Fibroblast of the conjunctiva (primary cell): ENCODE data around the gene SCAI.
A peak's percentile ranks its signal among the peaks of the same experiment; 100 is the strongest.
"Not testable (repeated sequence)": the region's sequence is repeated elsewhere in the genome, so short reads cannot be mapped to it uniquely, and the experiment has no call there.

ENCODE experiments used
- DNase-seq: peaks from one replicate; pipeline ENCODE4 v3.0.0-alpha.2; 2010; ENCODE audit warnings: low read depth

SCAI gene

GRCh38 chr9:125143377-125144090, at the start of gene SCAI:
TSS of gene SCAI (minus strand) at chr9:125143528. CDS start at chr9:125143437, 91 bp downstream.
- DNase-seq = peak; percentile 99

DNA sequence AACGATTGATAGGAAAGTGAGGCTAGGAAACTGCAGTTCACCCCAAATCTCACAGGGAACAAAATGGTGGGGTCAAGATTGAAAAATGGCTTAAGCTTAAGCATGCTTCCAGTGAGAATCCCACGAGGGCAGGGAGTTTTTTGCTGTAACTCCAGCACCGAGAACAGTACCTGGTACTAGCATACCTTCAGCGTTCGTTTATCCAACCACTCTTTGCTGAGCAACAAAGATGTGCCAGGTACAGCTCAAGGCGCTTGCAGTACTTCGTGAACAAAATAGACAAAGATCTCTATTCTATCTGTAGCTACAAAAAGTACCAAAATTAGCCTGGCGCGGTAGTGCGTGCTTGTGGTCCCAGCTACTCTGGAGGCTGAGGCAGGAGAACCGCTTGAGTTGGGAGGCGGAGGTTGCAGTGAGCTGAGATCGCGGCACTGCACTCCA, 47.1 kb upstream of the SCAI start:
- no peak for DNase-seq

GRCh38 chr9:125189361-125190289, 46.3 kb upstream of the SCAI start, which contains the start of gene PPP6C:
TSS of gene PPP6C (minus strand) at chr9:125189803. CDS start at chr9:125189718, 85 bp downstream.
- peak; percentile 94 for DNase-seq

DNA sequence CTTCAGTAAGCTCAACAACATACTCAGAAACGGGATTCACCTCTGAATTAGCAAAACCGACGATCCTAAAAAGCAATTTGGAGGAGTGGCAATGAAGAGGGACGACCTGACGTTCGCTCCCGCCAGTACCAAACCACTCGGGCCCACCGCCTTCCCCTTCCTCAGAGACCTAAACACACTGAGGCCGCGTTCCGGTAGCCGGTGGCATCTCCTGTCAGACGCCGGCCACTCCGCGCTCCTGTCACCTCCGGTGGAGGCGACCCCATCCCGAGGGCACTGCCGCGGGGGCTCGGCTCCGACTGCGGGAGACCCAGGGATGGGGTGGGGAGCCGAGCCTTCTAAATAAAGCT, 45.7 kb upstream of the SCAI start:
- no peak for DNase-seq

- DNase-seq = no peak
Observed at GRCh38 chr9:125183561-125183960, 40.2 kb upstream of the SCAI start.

DNA sequence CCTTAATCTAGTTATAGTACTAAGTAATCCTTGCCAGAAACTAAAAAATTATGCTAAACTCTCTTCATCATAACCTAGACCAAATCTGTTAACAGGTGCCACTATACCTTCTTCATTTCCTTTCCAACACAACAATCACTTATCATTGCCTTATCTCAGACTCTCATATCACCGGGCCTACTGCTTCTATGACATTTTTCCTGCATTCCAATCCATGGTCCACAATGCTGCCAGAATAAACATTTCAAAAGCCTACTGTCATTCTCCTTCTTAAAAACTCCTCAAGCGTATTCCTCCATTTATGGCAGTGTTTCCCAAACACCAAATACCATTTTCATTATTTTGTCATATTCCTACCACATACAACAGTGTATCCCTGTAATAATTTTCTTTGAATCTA, 39.7 kb upstream of the SCAI start:
- no peak for DNase-seq

DNA sequence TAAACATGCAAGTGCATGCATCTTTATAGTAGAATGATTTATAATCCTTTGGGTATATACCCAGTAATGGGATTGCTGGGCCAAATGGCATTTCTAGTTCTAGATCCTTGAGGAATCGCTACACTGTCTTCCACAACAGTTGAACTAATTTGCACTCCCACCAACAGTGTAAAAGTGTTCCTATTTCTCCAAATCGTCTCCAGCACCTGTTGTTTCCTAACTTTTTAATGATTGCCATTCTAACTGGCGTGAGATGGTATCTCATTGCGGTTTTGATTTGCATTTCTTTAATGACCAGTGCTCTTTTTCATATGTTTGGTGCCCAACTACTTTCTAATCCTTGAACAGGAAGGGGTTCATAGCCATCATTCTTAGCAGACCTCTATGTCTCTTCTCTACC, 38.4 kb upstream of the SCAI start:
- DNase-seq = not testable (repeated sequence)

- no peak for DNase-seq
Observed at GRCh38 chr9:125180876-125181275, 37.5 kb upstream of the SCAI start.

DNA sequence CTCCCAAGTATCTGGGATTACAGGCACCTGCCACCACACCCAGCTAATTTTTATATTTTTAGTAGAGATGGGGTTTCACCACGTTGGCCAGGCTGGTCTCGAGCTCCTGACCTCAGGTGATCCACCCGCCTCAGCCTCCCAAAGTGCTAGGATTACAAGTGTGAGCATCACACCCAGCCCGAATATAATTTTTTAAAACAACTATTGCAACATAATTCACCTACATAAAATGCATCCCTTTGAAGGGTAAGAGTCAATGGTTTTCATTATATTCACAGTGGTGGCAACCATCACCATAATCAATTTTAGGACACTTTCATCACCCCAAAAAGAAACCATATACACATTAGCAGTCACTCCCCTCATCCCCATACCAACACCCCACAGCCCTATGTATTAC, 36.4 kb upstream of the SCAI start:
- DNase-seq = not testable (repeated sequence)

DNA sequence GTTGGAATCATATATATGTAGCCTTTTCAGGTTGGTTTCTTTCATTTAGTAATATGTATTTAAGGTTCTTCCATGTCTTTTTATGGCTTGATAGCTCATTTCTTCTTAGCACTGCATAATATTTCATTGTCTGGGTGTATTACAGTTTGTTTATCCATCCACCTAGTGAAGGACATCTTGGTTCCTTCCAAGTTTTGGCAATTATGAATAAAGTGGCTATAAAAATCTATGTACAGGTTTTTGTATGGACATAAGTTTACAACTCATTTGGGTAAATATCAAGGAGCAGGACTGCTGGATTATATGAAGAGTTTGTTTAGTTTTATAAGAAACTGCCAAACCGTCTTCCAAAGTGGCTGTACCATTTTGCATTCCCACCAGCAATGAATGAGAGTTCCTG, 34.6 kb upstream of the SCAI start:
- DNase-seq = no peak

- peak; percentile 39 for DNase-seq
Observed at GRCh38 chr9:125176636-125177035, 33.3 kb upstream of the SCAI start.

- DNase-seq = peak; percentile 27
Observed at GRCh38 chr9:125172031-125172755, 28.9 kb upstream of the SCAI start.

DNA sequence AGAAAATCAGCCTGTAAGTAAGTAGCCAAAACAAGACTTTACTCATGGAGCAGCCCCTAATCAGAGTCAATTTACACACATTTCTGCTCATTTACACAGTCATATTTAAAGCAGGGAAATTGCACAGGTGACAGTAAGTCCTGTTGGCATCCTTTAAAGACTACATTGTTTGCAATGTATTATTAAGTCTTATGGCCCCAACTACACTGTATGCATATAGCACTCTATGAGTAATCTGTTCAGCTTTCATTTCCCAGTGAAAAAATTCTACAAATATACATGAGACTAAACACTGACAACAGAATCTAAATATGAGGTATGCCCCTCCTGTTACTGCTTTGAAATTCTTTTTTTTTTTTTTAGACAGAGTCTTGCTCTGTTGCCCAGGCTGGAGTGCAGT, 26.6 kb upstream of the SCAI start:
- DNase-seq = no peak

- DNase-seq = no peak
Observed at GRCh38 chr9:125166762-125167161, 23.4 kb upstream of the SCAI start.

- not testable (repeated sequence) for DNase-seq
Observed at GRCh38 chr9:125162891-125163290, 19.6 kb upstream of the SCAI start.

DNA sequence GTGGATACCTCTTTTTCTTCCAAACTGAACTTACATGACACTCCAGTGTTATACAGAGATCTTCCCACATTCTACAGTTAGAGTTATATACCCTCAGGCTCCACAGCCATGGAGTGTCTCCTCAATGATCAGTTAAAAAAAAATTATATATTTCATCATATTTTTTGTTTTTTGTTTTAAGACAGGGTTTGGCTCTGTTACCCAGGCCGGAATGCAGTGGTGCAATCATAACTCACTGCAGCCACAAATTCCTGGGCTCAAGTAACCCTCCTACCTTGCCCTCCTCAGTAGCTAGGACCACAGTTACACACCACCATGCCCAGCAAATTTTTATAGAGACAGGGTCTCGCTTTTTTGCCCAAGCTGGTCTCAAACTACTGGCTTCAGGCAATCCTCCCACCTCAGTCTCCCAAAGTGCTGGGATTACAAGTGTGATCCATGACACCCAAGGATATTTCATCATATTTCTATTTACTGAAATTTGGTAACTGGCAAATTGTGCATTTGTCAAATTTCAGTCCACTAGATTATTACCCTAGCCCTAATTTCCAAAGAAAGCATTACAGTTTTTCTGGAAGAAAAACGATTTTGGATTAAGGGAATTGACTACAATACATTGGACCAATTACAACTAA, 18.1 kb upstream of the SCAI start:
- DNase-seq = peak; percentile 28

DNA sequence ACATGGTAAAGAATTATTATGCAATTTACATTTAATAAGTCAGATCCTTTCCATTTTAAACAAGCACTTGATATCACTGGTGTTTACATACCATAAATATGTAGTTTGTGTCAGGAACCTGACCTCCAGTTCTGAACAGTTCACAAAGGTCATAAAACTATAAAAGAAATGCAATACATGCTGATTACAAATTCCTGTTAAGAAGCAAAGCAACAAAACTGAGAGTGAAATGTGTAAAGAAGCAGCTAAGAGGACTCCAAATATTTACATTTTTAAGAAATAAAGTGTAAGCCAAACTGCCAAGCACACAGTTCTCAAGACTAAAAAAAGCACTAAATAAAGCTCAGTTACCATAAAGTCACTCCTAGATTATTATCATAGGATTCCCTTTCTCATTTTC, 17.4 kb upstream of the SCAI start:
- DNase-seq = no peak

DNA sequence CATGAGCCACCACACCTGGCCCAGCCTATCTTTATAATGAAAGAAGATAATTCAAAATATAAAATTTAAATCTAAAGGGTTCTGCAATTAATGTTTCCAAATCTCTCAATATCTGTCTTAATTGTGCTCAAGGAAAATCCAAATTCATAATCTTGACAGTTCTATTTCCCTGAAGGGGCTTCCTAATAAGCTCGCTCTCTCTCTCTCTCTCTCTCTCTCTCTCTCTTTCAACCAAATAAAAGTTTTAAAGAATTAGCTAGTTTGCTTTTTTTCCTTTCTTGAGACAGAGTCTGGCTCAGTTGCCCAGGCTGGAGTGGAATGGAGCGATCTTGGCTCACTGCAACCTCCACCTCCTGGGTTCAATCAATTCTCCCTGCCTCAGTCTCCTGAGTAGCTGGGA, 13.2 kb upstream of the SCAI start:
- no peak for DNase-seq

DNA sequence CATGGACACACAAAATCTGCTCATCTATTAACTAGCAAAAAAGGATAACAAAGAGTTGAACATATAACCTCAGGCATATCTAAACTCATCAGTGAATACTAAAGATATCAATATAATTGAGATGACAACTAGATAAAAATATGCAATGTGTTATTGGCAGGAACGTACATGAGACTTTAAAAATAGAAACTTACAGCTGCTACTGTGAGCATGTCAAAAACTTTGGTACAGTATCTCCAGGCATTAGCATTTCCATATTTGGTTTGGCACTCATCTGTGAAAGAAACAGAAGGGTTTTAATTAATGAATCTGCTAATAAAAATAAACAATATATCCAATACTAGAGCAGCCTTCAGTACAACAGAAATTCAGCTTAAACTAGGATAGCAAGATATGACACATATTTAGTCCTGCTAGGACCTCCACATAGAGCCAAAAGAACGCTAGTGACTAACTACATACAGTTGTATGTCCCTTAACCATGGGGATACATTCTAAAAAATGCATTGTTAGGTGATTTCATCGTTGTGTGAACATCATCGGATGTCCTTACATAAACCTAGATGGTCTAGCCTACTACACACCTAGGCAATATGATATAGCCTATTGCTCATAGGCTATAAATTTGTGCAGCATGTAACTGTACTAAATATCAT, 10.5 kb upstream of the SCAI start:
- DNase-seq = no peak

DNA sequence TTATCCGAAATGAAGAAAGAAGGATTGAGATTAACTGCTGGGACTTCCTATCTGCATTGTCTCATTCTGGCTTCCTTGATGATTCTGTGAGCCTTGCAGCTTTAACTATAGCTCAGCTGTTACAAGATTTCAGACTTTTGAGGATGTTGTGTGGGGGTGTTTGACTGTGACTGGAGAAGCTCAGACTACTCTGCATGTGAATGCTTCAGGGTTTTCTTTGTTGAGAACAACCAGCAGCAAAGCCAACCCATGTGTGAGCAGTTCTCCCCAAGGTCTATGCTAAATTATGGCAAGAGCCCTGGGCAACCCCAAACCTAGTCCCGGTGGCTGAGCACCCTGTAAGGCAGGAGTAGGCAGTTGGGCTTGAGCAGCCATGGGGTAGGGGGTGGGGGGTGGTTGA, 8.4 kb upstream of the SCAI start:
- no peak for DNase-seq
